GM19099 (cell line): ENCODE results near the gene RARS2.

ENCODE experiments used
- POLR2A ChIP-seq: IDR thresholded peaks from 3 replicates; pipeline ENCODE4 v1.6.1; 2011; ENCODE audit warnings: low read depth; ENCODE audit not compliant: insufficient read length; ENCODE audit errors: extremely low read depth

The RARS2 gene

DNA sequence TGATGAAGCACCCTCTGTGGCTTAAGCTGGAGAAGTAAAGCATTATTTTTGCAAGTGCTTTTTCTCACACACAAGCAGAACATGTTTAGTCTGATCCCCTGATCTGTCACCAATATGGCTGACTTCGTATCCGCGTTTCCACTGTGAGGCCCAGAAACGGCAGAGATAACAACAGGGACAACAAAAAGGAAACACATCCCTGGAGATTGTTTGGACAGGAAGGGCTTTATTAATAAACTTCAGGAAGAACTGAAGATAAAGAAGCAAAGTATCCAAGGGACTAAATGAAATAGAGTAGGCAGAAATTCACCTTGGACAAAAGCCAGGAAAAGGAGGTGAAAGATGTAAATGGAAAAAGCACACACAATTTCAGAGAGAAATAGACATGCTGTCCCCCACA is 49.2 kb downstream of the RARS2 start:
- no peak for TF ChIP-seq POLR2A

DNA sequence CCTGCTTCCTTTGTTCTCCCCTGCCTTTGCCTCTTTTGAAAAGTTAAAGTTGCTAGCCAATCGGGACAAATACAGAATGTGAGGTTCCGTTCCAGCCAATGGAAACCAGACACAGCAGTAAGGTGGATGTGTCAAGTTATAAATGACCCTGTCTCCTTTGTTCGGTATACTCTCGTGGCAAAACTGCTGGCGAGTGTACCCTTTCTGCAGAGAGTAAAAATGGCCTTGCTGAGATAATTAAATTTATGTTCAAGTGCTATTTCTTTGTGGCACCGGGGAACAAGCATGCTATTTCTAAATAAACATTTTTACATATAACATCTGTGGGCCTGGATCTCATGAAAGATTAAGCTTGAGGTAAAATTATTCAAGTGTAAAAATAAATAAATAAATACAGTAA is 50.2 kb downstream of the RARS2 start:
- TF ChIP-seq POLR2A: no peak

DNA sequence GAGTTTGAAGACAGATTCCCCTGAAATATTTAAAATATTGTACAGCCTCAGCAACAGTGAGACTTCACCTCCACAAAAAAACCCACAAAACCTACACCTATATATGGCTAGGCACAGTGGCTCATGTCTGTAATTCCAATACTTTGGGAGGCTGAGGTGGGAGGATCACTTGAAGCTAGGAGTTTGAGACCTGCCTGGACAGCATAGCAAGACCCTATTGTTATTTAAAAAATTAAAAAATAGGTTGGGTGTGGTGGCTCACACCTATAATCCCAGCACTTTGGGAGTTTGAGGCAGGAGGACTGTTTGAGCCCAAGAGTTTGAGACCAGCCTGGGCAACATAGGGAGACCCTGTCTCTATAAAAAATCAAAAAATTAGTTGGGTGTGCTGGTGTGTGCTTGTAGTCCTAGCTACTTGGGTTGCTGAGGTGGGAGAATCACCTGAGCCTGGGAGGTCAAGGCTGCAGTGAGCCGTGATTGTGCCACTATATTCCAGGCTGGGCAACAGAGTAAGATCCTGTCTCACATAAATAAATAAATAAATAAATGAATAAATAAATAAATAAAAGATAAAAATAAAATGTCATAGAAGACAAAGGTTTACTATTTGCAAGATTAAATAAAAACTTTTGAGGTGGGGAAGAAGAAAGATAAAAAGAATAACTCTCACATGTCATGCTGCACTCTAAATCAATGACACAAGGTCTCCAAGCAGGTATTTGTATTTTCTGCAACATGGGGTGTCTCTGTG is 51.1 kb downstream of the RARS2 start:
- no peak for TF ChIP-seq POLR2A

DNA sequence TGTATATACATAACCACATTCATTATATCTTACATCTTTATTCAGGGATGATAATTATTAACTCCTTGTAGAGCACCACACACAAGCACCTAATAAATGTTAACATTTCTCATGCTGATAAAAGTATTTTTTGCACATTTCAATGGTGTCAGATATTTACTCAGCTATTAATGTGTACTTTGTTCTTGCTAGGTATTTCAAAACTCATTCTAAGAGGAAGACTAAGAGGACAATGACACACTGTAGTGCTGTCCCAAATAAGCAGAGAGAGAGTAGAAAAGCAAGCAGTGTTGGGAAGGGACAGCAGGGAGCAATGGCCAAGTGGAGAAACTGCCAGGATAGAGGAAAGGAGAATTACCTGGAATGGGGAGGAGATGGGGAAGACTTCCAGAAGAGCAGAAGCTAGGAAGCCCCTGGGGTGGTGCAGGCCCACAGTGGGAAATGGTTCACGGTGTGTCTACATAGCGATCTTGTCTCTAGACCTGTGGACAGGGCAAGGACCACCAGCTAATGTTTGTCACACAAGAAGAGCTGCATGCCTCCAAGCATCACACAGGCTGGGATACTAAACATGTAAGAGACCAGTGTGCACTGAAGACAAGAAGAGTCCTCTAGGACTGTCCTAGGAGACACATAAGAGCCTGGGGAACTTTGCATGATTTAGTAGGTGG is 55.3 kb downstream of the RARS2 start:
- no peak for TF ChIP-seq POLR2A

GRCh38 chr6:87529221-87529620 is 60.6 kb downstream of the RARS2 start:
- no peak for TF ChIP-seq POLR2A

DNA sequence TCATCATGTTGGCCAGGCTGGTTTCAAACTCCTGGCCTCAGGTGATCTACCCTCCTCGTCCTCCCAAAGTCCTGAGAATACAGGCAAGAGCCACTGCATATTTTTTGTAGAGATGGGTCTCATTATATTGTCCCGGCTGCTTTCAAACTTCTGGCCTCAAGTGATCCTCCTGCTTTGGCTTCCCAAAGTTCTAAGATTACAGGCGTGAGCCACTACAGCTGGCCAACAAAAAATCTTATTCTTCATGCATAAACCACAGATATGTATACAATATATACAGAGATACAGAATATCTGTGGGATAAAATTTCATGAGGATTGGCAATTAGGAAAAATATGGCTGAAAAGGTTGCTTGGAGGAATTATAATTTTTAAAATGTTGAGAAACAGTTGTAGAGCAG is 67.1 kb downstream of the RARS2 start:
- TF ChIP-seq POLR2A: no peak

DNA sequence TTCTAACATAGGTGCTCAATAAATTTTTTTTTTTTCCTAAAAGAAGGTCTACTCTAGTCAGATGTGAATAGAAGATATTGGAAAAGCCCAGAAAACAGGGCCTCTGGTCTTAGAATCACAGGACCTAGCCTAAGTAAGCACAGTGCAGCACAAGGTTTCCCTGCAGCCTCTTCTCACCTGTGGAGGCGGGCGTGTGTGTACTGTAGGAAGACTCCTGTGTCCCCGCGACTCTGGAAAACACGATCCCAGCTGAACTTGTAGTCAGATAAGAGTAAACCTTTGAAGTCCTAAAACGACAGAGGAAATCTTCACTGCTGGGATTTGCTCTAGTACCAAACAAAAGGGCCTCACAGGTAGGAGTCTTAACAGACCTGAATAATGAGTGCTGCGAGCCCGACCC is 71.3 kb downstream of the RARS2 start:
- no peak for TF ChIP-seq POLR2A

DNA sequence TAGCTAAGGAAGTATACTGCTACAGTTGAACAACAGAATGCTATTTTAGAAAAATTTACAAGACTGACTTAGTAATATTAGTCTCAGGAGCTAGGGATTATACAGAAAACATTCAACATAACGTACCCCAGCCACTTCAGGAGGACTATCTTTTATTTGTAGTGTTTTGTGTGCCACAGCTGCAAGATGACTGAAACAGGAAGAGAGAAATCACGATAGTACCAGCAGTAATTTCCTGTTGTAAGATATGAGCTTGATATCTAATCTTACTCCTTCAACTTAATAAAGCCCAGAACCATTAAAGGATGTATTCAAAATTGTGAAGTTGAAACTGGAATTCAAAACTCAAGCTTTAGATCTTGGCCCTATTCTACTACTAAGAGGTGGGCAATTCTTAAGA is 75.0 kb downstream of the RARS2 start:
- no peak for TF ChIP-seq POLR2A

DNA sequence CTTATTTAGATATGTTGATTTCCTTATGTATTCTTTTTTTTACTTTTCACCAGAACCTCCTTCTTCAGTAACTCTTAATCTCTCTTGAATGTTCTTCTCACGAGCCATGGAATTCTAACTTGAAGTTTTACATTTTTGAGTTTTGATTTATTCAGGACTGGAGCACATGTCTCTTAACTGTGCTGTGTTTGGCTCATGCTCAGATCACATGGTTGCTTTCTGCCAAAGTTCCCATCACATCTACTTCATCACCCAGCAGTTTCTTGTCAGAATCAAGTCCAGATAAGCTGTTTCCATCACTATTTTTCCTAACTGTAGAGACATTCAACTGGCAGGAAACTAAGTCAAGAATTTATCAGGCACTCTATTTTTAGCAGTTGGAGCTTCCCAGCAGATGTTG is 85.3 kb downstream of the RARS2 start:
- no peak for TF ChIP-seq POLR2A

DNA sequence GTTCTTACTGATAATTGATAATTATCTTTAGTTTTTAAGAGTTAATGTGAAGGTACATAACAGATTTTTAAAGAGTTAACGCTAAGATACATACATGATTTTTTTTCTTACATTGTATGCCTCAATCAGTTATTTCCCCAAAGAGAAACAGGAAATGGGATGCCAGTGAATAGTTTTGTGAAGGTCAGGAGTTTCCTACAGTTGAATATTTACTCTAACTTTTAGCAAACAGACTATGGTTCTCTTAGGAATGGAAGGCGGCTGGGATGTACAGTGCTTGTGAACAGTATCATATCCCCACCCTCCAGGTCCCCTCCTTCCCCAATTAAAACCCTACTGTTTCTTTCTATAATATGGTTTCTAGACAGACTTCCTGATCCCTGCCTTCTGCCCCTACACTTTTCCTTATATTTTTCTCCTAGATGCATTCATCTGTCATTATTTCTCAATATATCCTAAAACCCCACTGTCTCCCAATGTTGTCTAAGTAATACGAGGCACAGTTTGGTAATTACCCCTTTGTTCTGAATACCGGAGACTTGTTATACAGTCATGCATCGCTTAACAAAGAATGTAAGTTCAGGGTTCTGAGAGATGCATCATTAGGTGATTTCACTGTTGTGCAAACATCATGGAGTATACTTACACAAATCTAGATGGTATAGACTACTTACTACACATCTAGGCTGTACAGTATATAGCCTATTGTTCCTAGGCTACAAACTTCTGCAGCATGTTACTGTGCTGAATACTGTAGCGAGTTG is 87.8 kb downstream of the RARS2 start:
- no peak for TF ChIP-seq POLR2A

DNA sequence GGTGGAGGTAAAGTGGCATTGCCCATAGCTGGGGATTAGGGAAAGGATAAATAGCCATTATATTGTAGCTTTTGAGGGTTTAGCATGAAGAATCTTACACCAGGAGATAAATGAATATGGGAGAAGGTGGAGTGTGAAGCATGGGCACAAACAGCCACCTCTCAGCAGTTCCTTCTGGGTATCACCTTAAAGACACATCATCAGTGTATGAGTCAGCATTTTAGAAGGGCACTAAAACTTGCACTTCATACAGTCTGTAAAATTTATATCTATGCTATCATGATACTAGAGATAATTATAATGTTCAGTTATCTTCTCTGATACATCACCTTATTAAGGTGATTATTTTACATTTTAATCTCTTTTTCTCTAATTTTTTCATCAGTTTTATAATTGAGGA is 91.7 kb downstream of the RARS2 start:
- TF ChIP-seq POLR2A: no peak

- no peak for TF ChIP-seq POLR2A
Observed at GRCh38 chr6:87494761-87495422, 94.9 kb downstream of the RARS2 start.

- TF ChIP-seq POLR2A: no peak
Observed at GRCh38 chr6:87487555-87487954, 102.2 kb downstream of the RARS2 start.

GRCh38 chr6:87484491-87484890 is 105.3 kb downstream of the RARS2 start:
- TF ChIP-seq POLR2A: no peak

DNA sequence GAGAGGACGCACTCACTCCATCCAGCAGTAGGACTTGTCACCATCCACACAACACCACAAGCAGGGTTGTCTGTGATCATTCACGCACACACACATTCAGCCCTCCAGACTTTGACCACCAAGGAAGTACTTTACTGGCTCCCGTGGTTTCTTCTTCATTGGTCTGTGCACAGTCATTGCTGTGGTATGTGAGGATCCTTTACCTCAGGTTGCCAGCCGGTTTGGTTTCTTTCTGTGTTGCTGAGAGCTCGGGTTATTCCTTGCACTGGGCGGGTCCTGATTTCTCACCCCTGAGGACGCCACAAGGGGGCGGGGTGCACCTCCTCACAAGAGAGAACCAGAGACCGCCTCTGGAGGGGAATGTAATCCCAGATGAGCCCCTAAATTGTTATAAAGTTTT is 105.9 kb downstream of the RARS2 start:
- TF ChIP-seq POLR2A: no peak
